ENCODE measurements around the gene NPC1.
A peak's percentile ranks its signal among the peaks of the same experiment; 100 is the strongest.

NPC1 gene

GRCh38 chr18:23586249-23587196, at the start of gene NPC1:
TSS of gene NPC1 (minus strand) at chr18:23586506. CDS start at chr18:23586343, 163 bp downstream.
- TF ChIP-seq CTCF (IDR thresholded peaks at IDR 0.05) = peak; percentile 92

DNA sequence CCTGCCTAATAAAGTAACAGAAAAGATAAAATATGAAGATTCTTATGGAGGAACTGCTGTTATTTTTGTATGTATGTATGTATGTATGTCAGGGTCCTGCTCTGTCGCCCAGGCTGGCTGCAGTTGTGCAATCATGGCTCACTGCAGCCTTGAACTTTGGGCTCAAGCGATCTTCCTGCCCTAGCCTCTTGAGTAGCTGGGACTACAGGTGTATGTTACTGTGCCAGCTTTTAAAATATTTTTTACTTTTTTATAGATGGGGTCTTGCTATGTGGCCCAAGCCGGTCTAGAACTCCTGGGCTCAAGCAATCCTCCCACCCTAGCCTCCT, 49.7 kb upstream of the NPC1 start:
- no peak for TF ChIP-seq CTCF (IDR thresholded peaks at IDR 0.05)

GRCh38 chr18:23635283-23636070, 49.2 kb upstream of the NPC1 start:
- TF ChIP-seq CTCF (IDR thresholded peaks at IDR 0.05) = no peak

DNA sequence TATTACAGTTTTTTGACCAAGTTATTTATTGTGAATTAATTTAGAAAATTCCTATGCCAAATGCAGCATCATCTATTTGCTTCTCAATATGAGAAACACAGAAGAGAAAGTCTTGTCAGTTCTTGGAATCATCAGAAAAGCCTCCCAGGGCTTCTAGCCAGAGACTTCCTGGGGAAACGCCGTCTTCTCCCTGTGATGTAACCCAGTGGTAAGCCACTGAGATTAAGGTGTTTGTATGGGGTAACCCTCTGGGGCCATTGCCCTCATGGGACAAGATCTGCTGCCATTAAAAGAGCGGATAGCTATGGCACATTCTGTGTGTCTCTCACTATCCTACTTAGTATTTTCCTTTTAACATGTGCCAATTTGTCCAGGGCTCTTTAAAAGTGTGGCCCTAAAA, 48.4 kb upstream of the NPC1 start:
- TF ChIP-seq CTCF (IDR thresholded peaks at IDR 0.05) = no peak

GRCh38 chr18:23632615-23633014, 46.3 kb upstream of the NPC1 start:
- no peak for TF ChIP-seq CTCF (IDR thresholded peaks at IDR 0.05)

GRCh38 chr18:23631746-23632145, 45.4 kb upstream of the NPC1 start:
- no peak for TF ChIP-seq CTCF (IDR thresholded peaks at IDR 0.05)

DNA sequence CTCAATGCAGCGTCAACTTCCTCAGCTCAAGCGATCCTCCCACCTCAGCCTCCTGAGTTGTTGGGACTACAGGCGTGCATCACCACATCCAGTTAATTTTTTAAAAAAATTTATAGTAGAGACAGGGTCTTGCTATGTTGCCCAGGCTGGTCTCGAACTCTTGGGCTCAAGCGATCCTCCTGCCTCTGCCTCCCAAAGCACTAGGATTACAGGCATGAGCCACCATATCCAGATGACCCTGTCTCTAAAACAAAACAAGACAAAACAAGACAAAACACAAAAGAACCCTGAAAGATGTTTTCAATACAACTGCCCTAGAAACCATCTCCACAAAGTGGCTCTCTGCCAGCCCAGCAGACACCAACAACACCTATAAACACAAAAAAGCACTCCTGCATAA, 45.0 kb upstream of the NPC1 start:
- no peak for TF ChIP-seq CTCF (IDR thresholded peaks at IDR 0.05)

Measured in LNCAP (cell line).